Urinary bladder (tissue), 4 donors: Measurements from ENCODE around the gene FIGNL1. TPM values are rescaled to one million over a fixed set of nuclear protein-coding genes. Genes with fewer than 3 reads are reported as not detected.

Experiments used
- DNase-seq: peaks from one replicate; pipeline ENCODE4 v3.0.0-alpha.2; 2015; ENCODE audit errors: extremely low spot score
- H3K27ac ChIP-seq: one replicate; pipeline ENCODE4 v1.5.1; 2013; ENCODE audit warnings: low read depth, mild to moderate bottlenecking, moderate library complexity
- H3K36me3 ChIP-seq: one replicate; pipeline ENCODE4 v1.6.1; 2013; ENCODE audit warnings: mild to moderate bottlenecking, moderate library complexity; ENCODE audit not compliant: insufficient read depth
- H3K4me1 ChIP-seq: one replicate; pipeline ENCODE4 v1.6.1; 2013; ENCODE audit warnings: mild to moderate bottlenecking, moderate library complexity; ENCODE audit not compliant: insufficient read depth
- H3K4me3 ChIP-seq: one replicate; pipeline ENCODE4 v1.5.1; 2013; ENCODE audit warnings: low read depth, low read length
- WGBS: extraction: QIAGEN DNeasy Blood & Tissue Kit; methylation state at CpG from one replicate; pipeline ENCODE4 v1.1.7; 2013; 5-methylcytosine and 5-hydroxymethylcytosine counted together
- polyA plus RNA-seq: library from polyadenylated mRNA; stranded (reverse); fragments of 200-250 nt; gene quantifications from one replicate; pipeline ENCODE4 v1.2.3, GENCODE V29; 2013
- total RNA-seq: library from RNA; depleted of rRNA; stranded (reverse); fragments of >200 nt; gene quantifications from one replicate; pipeline ENCODE4 v1.2.3, GENCODE V29; 2014
- donor health status: healthy with polysubstance abuse.
- donor health status: healthy.

Gene FIGNL1
- total RNA-seq (31.6 TPM), polyA plus RNA-seq (4.8 TPM)

- no peaks in the 10 kb centered on the region for H3K36me3 ChIP-seq
- H3K4me1 ChIP-seq, result no peaks in the 10 kb centered on the region
- H3K4me3 ChIP-seq, result peak within 1 kb of the TSS; percentile 63
- peak; percentile 21 for DNase-seq
- H3K27ac ChIP-seq, result no peak within 1 kb of the TSS
- under 1% methylated on average over 63 of the region's 63 CpGs for WGBS
These were observed at the start of gene FIGNL1 for GRCh38 chr7:50449881-50450589. Gene FIGNL1, minus strand, starts transcription at chr7:50450350. Its CDS starts 3,063 bp downstream, at chr7:50447287.

GRCh38 chr7:50499092-50499491 lies 48.9 kb upstream of the FIGNL1 start:
- no peak for DNase-seq
- WGBS, result 92% methylated on average over 6 of the region's 6 CpGs
- H3K27ac ChIP-seq, result no peak overlapping the region
- no peaks in the 10 kb centered on the region for H3K36me3 ChIP-seq
- H3K4me3 ChIP-seq, result no peak overlapping the region
- no peaks in the 10 kb centered on the region for H3K4me1 ChIP-seq

GRCh38 chr7:50497968-50498367 lies 47.8 kb upstream of the FIGNL1 start:
- Histone ChIP-seq H3K4me3 (no peak overlapping the region), H3K4me1 (no peaks in the 10 kb centered on the region), H3K36me3 (no peaks in the 10 kb centered on the region), H3K27ac (no peak overlapping the region)
- 52% methylated on average over 5 of the region's 5 CpGs for WGBS
- DNase-seq, result no peak

GRCh38 chr7:50497068-50497642 lies 47.0 kb upstream of the FIGNL1 start:
- Histone ChIP-seq H3K36me3 (no peaks in the 10 kb centered on the region), H3K4me3 (no peak overlapping the region), H3K27ac (no peak overlapping the region), H3K4me1 (no peaks in the 10 kb centered on the region)
- DNase-seq, result no peak
- WGBS, result 43% methylated on average over 8 of the region's 8 CpGs

- Histone ChIP-seq H3K27ac (no peak overlapping the region), H3K4me1 (no peaks in the 10 kb centered on the region), H3K36me3 (no peaks in the 10 kb centered on the region), H3K4me3 (no peak overlapping the region)
- no peak for DNase-seq
- WGBS, result 77% methylated on average over 6 of the region's 6 CpGs
These were observed 46.4 kb upstream of the FIGNL1 start for GRCh38 chr7:50496569-50496968.

- Histone ChIP-seq H3K4me1 (no peaks in the 10 kb centered on the region), H3K27ac (no peak overlapping the region), H3K4me3 (no peak overlapping the region), H3K36me3 (no peaks in the 10 kb centered on the region)
- WGBS, result 75% methylated on average over 3 of the region's 3 CpGs
- no peak for DNase-seq
These were observed 45.6 kb upstream of the FIGNL1 start for GRCh38 chr7:50495746-50496145.

- no peak for DNase-seq
- H3K4me3 ChIP-seq, result no peak overlapping the region
- H3K27ac ChIP-seq, result no peak overlapping the region
- no peaks in the 10 kb centered on the region for H3K4me1 ChIP-seq
- H3K36me3 ChIP-seq, result no peaks in the 10 kb centered on the region
- WGBS, result 93% methylated on average over 30 of the region's 30 CpGs
These were observed 42.8 kb upstream of the FIGNL1 start for GRCh38 chr7:50492770-50493519.

- H3K4me3 ChIP-seq, result no peak overlapping the region
- 71% methylated on average over 1 of the region's 1 CpG for WGBS
- no peak for DNase-seq
- no peaks in the 10 kb centered on the region for H3K4me1 ChIP-seq
- no peak overlapping the region for H3K27ac ChIP-seq
- H3K36me3 ChIP-seq, result no peaks in the 10 kb centered on the region
These were observed 41.8 kb upstream of the FIGNL1 start for GRCh38 chr7:50491943-50492342.

GRCh38 chr7:50491209-50491608 lies 41.1 kb upstream of the FIGNL1 start:
- no peak overlapping the region for H3K27ac ChIP-seq
- H3K4me1 ChIP-seq, result no peaks in the 10 kb centered on the region
- no peaks in the 10 kb centered on the region for H3K36me3 ChIP-seq
- H3K4me3 ChIP-seq, result no peak overlapping the region
- DNase-seq, result no peak
- 74% methylated on average over 5 of the region's 5 CpGs for WGBS

- DNase-seq, result no peak
- Histone ChIP-seq H3K27ac (no peak overlapping the region), H3K4me1 (no peaks in the 10 kb centered on the region), H3K4me3 (no peak overlapping the region), H3K36me3 (no peaks in the 10 kb centered on the region)
These were observed 38.2 kb upstream of the FIGNL1 start for GRCh38 chr7:50488379-50488778.

- Histone ChIP-seq H3K36me3 (no peaks in the 10 kb centered on the region), H3K4me1 (no peaks in the 10 kb centered on the region), H3K27ac (no peak overlapping the region), H3K4me3 (no peak overlapping the region)
- WGBS, result 70% methylated on average over 1 of the region's 1 CpG
- no peak for DNase-seq
These were observed 36.4 kb upstream of the FIGNL1 start for GRCh38 chr7:50486512-50486911.

- Histone ChIP-seq H3K27ac (no peak overlapping the region), H3K4me1 (no peaks in the 10 kb centered on the region), H3K4me3 (no peak overlapping the region), H3K36me3 (no peaks in the 10 kb centered on the region)
- WGBS, result 79% methylated on average over 8 of the region's 8 CpGs
- DNase-seq, result no peak
These were observed 31.7 kb upstream of the FIGNL1 start for GRCh38 chr7:50481867-50482266.

- WGBS, result 55% methylated on average over 4 of the region's 4 CpGs
- Histone ChIP-seq H3K36me3 (no peaks in the 10 kb centered on the region), H3K4me3 (no peak overlapping the region), H3K27ac (no peak overlapping the region), H3K4me1 (no peaks in the 10 kb centered on the region)
- no peak for DNase-seq
These were observed 30.6 kb upstream of the FIGNL1 start for GRCh38 chr7:50480797-50481196.
